WI38 (cell line): ENCODE measurements around the gene UBE2S.

Experiments
- H3K4me3 ChIP-seq: 2 replicates; pipeline ENCODE4 v1.5.1; 2011; ENCODE audit warnings: low read depth, mild to moderate bottlenecking, control low read depth, low read length
- TF ChIP-seq, protein P1 (sequence below): IDR thresholded peaks from 2 replicates; pipeline ENCODE4 v1.5.1; 2012; ENCODE audit warnings: low read depth, mild to moderate bottlenecking, control low read depth, low read length

UBE2S gene

DNA sequence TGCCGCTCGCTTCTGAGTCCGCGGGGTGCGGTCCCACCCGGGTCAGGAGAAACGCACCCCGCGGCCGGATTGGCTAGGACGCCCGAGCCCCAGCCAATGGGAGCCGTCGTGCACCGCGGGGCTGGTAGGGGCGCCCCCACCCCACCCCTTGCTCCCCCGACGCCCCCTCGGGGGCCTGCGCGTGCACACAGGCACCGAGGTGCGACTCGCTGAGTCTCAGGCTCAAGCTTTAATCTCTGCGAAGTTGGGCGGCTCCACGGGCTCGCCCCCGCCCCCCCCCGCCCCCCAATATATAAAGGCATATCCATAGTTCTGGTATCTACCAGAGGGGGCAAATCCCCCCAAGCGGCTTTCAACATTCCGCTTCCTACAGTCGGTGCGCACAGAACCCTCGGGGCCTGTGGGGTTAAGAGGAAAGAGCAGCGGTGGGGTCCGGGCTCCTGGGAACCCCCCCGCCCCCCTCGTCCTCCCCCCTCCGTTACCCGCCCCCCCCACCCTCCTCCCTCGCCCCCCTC, 52.8 kb downstream of the UBE2S start, which contains the start of gene COX6B2:
COX6B2 (minus strand) TSS at position 22 of the 515 bp plus-strand sequence. CDS start 198 bp downstream, outside the sequence.
- peak within 1 kb of the TSS; percentile 56 for H3K4me3 ChIP-seq
- TF ChIP-seq, protein P1, sequence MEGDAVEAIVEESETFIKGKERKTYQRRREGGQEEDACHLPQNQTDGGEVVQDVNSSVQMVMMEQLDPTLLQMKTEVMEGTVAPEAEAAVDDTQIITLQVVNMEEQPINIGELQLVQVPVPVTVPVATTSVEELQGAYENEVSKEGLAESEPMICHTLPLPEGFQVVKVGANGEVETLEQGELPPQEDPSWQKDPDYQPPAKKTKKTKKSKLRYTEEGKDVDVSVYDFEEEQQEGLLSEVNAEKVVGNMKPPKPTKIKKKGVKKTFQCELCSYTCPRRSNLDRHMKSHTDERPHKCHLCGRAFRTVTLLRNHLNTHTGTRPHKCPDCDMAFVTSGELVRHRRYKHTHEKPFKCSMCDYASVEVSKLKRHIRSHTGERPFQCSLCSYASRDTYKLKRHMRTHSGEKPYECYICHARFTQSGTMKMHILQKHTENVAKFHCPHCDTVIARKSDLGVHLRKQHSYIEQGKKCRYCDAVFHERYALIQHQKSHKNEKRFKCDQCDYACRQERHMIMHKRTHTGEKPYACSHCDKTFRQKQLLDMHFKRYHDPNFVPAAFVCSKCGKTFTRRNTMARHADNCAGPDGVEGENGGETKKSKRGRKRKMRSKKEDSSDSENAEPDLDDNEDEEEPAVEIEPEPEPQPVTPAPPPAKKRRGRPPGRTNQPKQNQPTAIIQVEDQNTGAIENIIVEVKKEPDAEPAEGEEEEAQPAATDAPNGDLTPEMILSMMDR: no peak

DNA sequence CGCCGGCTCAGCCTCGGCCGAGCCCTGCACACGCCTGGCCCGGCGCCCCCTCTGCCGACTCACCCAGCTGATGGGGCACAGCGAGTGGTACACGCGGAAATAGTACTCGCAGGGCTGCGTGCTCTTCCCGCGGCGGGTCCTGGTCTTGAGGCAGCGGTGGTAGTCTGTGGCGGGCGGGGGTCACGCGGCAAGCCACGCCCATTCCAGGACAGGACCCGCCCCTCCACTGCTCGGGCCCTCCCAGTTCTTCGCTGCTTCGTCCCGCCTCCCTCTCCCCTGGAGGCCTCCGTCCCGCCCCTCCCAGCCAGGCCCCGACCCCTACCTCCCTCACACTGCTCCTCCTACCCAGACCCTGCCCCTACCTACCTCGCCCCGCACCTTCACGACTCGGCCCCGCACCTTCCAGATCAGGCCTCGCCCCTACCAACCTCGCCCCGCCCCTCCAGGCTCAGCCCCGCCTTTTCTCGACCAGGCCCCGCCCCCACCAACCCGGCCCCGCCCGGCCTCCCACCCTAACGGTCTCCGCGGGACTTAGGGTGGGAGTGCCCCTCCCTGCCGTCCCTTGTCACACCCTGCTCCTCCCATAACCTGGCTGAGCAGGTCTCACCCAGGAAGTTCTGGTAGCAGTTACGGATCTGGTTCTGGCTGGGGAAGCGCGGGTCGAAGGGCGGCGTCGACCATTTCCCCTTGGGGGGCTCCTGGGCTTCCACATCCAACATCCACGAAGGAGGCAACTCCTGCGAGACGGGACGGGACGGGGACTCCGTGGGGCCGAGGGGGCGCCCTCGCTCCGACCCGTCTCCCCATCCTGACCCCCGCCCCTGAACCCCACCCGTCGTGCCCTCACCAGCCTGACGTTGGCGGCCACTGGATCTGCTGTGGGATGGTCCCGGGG, 53.5 kb downstream of the UBE2S start:
- TF ChIP-seq, protein P1: no peak
- peak overlapping the region; percentile 56 for H3K4me3 ChIP-seq

DNA sequence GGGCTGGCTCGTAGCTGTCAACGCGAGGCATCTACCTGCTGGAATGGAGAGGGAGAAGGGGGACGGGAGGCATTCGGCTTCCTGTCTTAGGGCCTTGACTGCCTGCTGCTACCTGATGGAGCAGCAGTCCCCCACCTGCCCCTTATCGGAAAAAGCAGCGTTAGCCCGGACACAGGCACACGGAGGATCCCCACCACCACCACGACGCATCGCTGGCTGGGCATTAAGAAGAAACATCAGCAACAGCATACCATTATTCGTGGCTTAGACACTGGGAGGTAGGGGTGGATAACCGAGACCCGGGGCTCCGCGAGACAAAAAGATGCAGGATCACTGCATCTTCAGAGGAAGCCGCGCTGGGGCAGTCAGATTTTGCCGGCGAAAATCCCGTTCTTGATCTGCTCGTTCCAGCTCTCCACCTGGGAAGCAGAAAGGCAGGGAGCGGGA, 54.2 kb downstream of the UBE2S start:
- TF ChIP-seq, protein P1: no peak
- peak overlapping the region; percentile 56 for H3K4me3 ChIP-seq

DNA sequence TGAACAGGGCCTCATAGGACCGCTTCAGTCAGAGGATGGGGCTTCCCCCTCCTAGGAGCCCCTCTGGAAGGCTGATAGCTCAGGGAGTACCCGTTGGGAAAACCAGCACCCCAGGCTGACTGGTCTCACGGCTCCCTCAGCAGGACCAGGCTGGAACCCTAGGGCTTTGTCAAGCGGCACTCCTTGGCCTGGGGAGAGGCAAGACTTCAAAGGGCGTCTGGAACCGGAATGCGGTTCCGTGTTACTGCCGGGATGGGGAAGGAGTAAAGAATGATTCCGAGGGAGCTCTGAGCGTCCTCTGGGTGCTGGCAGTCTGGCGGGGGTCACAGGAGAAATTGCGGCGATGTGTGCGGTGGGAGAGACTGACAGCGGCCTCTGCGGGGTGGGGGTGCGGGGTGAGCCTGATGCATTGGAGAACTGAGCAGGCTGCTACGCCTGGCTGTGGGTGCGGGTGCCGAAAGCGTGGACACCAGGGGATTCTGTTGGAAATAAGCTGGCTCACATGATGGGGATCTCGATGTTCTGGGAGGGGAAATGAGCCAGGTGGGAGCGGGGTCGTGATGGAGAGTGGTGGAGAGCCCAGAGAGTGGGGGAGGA, 54.9 kb downstream of the UBE2S start:
- no peak overlapping the region for H3K4me3 ChIP-seq
- TF ChIP-seq, protein P1: no peak

DNA sequence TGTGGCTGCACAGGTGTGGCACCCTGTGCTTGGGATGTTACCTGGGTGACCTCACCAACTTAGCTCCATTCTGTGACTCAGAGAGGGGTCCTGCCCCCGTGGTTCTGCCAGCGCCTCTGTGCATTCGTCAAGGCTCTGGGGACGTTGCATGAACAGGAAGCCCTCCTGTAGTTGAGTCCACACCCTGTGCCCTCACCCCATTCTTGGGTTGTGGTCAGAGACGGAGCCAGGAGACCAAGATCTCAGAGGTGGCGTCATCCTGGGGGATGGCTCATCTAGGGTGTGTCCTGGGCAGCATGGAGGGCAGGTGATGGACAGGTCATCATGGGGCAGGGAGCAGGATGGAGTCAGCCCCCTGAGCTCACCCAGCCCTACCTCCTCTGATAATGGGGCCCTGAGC, 55.5 kb downstream of the UBE2S start:
- TF ChIP-seq, protein P1: no peak
- H3K4me3 ChIP-seq: no peak overlapping the region

DNA sequence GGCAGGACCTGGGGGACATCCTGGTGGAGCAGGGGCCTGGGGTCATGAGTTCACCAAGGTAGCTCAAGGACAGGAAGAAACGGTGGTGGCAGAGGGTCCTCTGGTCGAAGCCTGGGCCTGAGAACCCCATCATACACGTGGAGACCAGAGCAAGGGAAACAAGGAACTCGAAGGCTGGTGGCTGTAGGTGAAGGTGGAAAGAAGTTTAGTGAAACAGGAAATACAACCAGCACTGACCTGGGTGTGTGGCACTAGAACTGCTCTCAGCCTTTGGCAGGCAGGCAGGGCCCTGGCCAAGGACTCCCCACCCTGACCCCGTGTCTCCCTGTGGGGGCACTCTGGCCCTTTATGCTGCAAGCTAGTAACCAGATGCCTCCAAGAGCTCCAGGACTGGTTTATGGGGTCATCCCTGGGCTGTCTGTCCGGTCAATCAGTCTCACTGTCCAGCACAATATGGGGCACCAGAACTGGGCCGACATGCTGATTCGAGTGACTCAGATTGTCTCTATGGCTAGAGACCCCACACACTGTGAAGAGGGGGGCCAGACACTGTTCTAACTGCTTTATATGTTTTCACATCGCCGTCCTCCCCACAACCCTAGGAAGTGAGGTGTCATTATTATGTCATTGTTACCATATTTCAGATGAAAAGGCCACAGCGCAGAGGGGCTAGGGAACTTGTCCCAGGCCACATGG, 56.8 kb downstream of the UBE2S start:
- TF ChIP-seq, protein P1: no peak
- no peak overlapping the region for H3K4me3 ChIP-seq
